ENCODE measurements around the gene TTLL11. TPM values are rescaled to one million over a fixed set of nuclear protein-coding genes. Genes with fewer than 3 reads are reported as not detected.
A peak's percentile ranks its signal among the peaks of the same experiment; 100 is the strongest.

Gene TTLL11
- total RNA-seq, 1 donor from 2014 or later: 6.9 TPM

GRCh38 chr9:121888438-121888775 is 204.7 kb downstream of the TTLL11 start:
- DNase-seq (ENCODE audit: low read depth) (peak; percentile 88), FAIRE-seq (peak; percentile 50)
- Mint-ChIP-seq H3K27me3 (ENCODE audit: low read depth, unreplicated experiment) (no peaks in the 10 kb centered on the region), H3K4me3 (ENCODE audit: unreplicated experiment) (no peak overlapping the region), H3K4me1 (ENCODE audit: low read depth, unreplicated experiment) (peaks cover 65% of the 10 kb centered on the region), H3K9me3 (ENCODE audit: unreplicated experiment) (no peaks in the 10 kb centered on the region), H3K27ac (ENCODE audit: unreplicated experiment) (peak overlapping the region; percentile 88), H3K36me3 (ENCODE audit: low read depth, unreplicated experiment) (no peaks in the 10 kb centered on the region)
- peak overlapping the region; percentile 73 for H3K4me2 ChIP-seq (ENCODE audit: low read length)
- H2AFZ ChIP-seq (ENCODE audit: low read depth, low read length): peak overlapping the region; percentile 8
- H3K79me2 ChIP-seq (ENCODE audit: insufficient read depth, low read length): no peaks in the 10 kb centered on the region
- peaks cover 66% of the 10 kb centered on the region for H3K4me1 ChIP-seq (ENCODE audit: insufficient read depth, low read length)
- no peaks in the 10 kb centered on the region for H3K9me3 ChIP-seq (ENCODE audit: insufficient read depth, low read depth, low read length)
- H3K4me3 ChIP-seq (ENCODE audit: insufficient read depth, low read depth, low read length): no peak overlapping the region
- peak overlapping the region; percentile 82 for H3K27ac ChIP-seq (ENCODE audit: low read depth, low read length)
- no peaks in the 10 kb centered on the region for H3K27me3 ChIP-seq (ENCODE audit: insufficient read depth, low read length)
- H3K36me3 ChIP-seq (ENCODE audit: insufficient read depth, low read length): no peaks in the 10 kb centered on the region
- H4K20me1 ChIP-seq (ENCODE audit: insufficient read depth, low read length): no peaks in the 10 kb centered on the region
- TF ChIP-seq CTCF (IDR thresholded peaks at IDR 0.05; ENCODE audit: insufficient read depth, low read depth, low read length) (no peak), EZH2 (IDR thresholded peaks at IDR 0.05; ENCODE audit: insufficient read depth, low read length) (no peak)
- H3K9ac ChIP-seq (ENCODE audit: low read length): peak overlapping the region; percentile 53

- H4K20me1 ChIP-seq (ENCODE audit: insufficient read depth, low read length): no peaks in the 10 kb centered on the region
- FAIRE-seq (no peak), DNase-seq (ENCODE audit: low read depth) (no peak)
- peak overlapping the region; percentile 36 for H2AFZ ChIP-seq (ENCODE audit: low read depth, low read length)
- Mint-ChIP-seq H3K36me3 (ENCODE audit: low read depth, unreplicated experiment) (no peaks in the 10 kb centered on the region), H3K4me1 (ENCODE audit: low read depth, unreplicated experiment) (peaks cover 68% of the 10 kb centered on the region), H3K9me3 (ENCODE audit: unreplicated experiment) (no peaks in the 10 kb centered on the region), H3K4me3 (ENCODE audit: unreplicated experiment) (no peak overlapping the region), H3K27me3 (ENCODE audit: low read depth, unreplicated experiment) (no peaks in the 10 kb centered on the region), H3K27ac (ENCODE audit: unreplicated experiment) (peak overlapping the region; percentile 88)
- peaks cover 71% of the 10 kb centered on the region for H3K4me1 ChIP-seq (ENCODE audit: insufficient read depth, low read length)
- no peaks in the 10 kb centered on the region for H3K9me3 ChIP-seq (ENCODE audit: insufficient read depth, low read depth, low read length)
- no peaks in the 10 kb centered on the region for H3K36me3 ChIP-seq (ENCODE audit: insufficient read depth, low read length)
- H3K9ac ChIP-seq (ENCODE audit: low read length): peak overlapping the region; percentile 53
- H3K79me2 ChIP-seq (ENCODE audit: insufficient read depth, low read length): no peaks in the 10 kb centered on the region
- peak overlapping the region; percentile 1 for H3K4me3 ChIP-seq (ENCODE audit: insufficient read depth, low read depth, low read length)
- H3K27ac ChIP-seq (ENCODE audit: low read depth, low read length): peak overlapping the region; percentile 82
- no peaks in the 10 kb centered on the region for H3K27me3 ChIP-seq (ENCODE audit: insufficient read depth, low read length)
- peak overlapping the region; percentile 73 for H3K4me2 ChIP-seq (ENCODE audit: low read length)
- TF ChIP-seq CTCF (IDR thresholded peaks at IDR 0.05; ENCODE audit: insufficient read depth, low read depth, low read length) (no peak), EZH2 (IDR thresholded peaks at IDR 0.05; ENCODE audit: insufficient read depth, low read length) (no peak)
Observed at GRCh38 chr9:121887553-121888437, 205.3 kb downstream of the TTLL11 start.
